ENCODE results near the gene EZR. TPM values are rescaled to one million over a fixed set of nuclear protein-coding genes. Genes with fewer than 3 reads are reported as not detected.

Gene EZR
- total RNA-seq, 1 experiment from 2014 or later: 263 TPM

DNA sequence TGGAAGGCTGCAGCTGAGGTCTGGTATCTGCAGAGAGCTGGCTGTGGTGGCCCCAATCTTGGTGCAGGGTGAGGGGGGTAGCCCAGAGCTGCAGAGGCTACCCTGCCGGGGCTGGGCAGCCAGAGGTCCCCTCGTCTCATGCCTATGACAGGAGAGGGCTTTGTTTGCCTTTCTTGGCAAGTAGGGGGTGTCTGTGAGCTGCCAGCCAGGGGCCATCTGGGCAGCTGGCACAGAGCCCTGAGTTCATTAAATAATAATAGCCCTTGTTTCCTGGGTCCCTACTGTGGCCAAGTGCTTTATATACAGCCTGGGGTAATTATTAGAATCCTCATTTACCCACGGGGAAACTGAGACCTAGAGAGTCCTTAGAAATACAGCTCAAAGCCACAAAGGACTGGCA, 66.6 kb downstream of the EZR start:
- in situ Hi-C loops (cut with HindIII; ENCODE audit: low pct_unique_long_range_greater_than_20kb, low sequenced_read_pairs) (no loop called here), intact Hi-C loops (cut with micrococcal nuclease; ENCODE audit: unreplicated experiment) (no loop called here)
- no peaks in the 10 kb centered on the region for H3K4me1 ChIP-seq (ENCODE audit: control insufficient read depth, insufficient read depth, low read length)
- no TSS peak for BruUV-seq (replicated peaks)
- CTCF ChIA-PET: no interaction called here
- H3K27me3 ChIP-seq (ENCODE audit: control insufficient read depth, insufficient read depth, low read length): no peaks in the 10 kb centered on the region
- H3K36me3 ChIP-seq (ENCODE audit: control insufficient read depth, insufficient read depth, low read length): no peaks in the 10 kb centered on the region
- no peak for DNase-seq (ENCODE audit: low read depth, low spot score)
- no peak overlapping the region for H3K4me3 ChIP-seq (ENCODE audit: low read depth in 2 of 2, low read length in 2 of 2)
- H3K9me3 ChIP-seq (ENCODE audit: control insufficient read depth, insufficient read depth, low read depth, low read length): no peaks in the 10 kb centered on the region
- no peak for ATAC-seq
- H3K27ac ChIP-seq (ENCODE audit: low read length): no peak overlapping the region
- POLR2A ChIA-PET: no interaction called here
- TF ChIP-seq, protein P1, sequence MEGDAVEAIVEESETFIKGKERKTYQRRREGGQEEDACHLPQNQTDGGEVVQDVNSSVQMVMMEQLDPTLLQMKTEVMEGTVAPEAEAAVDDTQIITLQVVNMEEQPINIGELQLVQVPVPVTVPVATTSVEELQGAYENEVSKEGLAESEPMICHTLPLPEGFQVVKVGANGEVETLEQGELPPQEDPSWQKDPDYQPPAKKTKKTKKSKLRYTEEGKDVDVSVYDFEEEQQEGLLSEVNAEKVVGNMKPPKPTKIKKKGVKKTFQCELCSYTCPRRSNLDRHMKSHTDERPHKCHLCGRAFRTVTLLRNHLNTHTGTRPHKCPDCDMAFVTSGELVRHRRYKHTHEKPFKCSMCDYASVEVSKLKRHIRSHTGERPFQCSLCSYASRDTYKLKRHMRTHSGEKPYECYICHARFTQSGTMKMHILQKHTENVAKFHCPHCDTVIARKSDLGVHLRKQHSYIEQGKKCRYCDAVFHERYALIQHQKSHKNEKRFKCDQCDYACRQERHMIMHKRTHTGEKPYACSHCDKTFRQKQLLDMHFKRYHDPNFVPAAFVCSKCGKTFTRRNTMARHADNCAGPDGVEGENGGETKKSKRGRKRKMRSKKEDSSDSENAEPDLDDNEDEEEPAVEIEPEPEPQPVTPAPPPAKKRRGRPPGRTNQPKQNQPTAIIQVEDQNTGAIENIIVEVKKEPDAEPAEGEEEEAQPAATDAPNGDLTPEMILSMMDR (IDR thresholded peaks at IDR 0.05): no peak
- TF ChIP-seq SIN3A (IDR thresholded peaks at IDR 0.05; ENCODE audit: borderline replicate concordance, insufficient read depth, low read depth, low read length) (no peak), TCF7L2 (IDR thresholded peaks at IDR 0.05; ENCODE audit: low read depth, low read length) (no peak), POLR2AphosphoS5 (IDR thresholded peaks at IDR 0.05; ENCODE audit: low read depth, low read length) (no peak)
- TF ChIP-seq, protein P2, sequence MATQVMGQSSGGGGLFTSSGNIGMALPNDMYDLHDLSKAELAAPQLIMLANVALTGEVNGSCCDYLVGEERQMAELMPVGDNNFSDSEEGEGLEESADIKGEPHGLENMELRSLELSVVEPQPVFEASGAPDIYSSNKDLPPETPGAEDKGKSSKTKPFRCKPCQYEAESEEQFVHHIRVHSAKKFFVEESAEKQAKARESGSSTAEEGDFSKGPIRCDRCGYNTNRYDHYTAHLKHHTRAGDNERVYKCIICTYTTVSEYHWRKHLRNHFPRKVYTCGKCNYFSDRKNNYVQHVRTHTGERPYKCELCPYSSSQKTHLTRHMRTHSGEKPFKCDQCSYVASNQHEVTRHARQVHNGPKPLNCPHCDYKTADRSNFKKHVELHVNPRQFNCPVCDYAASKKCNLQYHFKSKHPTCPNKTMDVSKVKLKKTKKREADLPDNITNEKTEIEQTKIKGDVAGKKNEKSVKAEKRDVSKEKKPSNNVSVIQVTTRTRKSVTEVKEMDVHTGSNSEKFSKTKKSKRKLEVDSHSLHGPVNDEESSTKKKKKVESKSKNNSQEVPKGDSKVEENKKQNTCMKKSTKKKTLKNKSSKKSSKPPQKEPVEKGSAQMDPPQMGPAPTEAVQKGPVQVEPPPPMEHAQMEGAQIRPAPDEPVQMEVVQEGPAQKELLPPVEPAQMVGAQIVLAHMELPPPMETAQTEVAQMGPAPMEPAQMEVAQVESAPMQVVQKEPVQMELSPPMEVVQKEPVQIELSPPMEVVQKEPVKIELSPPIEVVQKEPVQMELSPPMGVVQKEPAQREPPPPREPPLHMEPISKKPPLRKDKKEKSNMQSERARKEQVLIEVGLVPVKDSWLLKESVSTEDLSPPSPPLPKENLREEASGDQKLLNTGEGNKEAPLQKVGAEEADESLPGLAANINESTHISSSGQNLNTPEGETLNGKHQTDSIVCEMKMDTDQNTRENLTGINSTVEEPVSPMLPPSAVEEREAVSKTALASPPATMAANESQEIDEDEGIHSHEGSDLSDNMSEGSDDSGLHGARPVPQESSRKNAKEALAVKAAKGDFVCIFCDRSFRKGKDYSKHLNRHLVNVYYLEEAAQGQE (IDR thresholded peaks at IDR 0.05; ENCODE audit: insufficient read depth in 1 of 2, low read depth in 2 of 2, low read length in 1 of 2): no peak

- TF ChIP-seq SIN3A (IDR thresholded peaks at IDR 0.05; ENCODE audit: borderline replicate concordance, insufficient read depth, low read depth, low read length) (no peak), TCF7L2 (IDR thresholded peaks at IDR 0.05; ENCODE audit: low read depth, low read length) (no peak), POLR2AphosphoS5 (IDR thresholded peaks at IDR 0.05; ENCODE audit: low read depth, low read length) (no peak)
- TF ChIP-seq, protein P2 (IDR thresholded peaks at IDR 0.05; ENCODE audit: insufficient read depth in 1 of 2, low read depth in 2 of 2, low read length in 1 of 2): no peak
- TF ChIP-seq, protein P1 (IDR thresholded peaks at IDR 0.05): no peak
- Histone ChIP-seq H3K4me1 (ENCODE audit: control insufficient read depth, insufficient read depth, low read length) (no peaks in the 10 kb centered on the region), H3K36me3 (ENCODE audit: control insufficient read depth, insufficient read depth, low read length) (no peaks in the 10 kb centered on the region), H3K9me3 (ENCODE audit: control insufficient read depth, insufficient read depth, low read depth, low read length) (no peaks in the 10 kb centered on the region), H3K27me3 (ENCODE audit: control insufficient read depth, insufficient read depth, low read length) (no peaks in the 10 kb centered on the region), H3K27ac (ENCODE audit: low read length) (no peak overlapping the region), H3K4me3 (ENCODE audit: low read depth in 2 of 2, low read length in 2 of 2) (no peak overlapping the region)
- ChIA-PET CTCF (no interaction called here), POLR2A (no interaction called here)
- no peak for ATAC-seq
- intact Hi-C loops (cut with micrococcal nuclease; ENCODE audit: unreplicated experiment): no loop called here
- in situ Hi-C loops (cut with HindIII; ENCODE audit: low pct_unique_long_range_greater_than_20kb, low sequenced_read_pairs): no loop called here
- no peak for DNase-seq (ENCODE audit: low read depth, low spot score)
- no TSS peak for BruUV-seq (replicated peaks)
Observed at GRCh38 chr6:158751921-158752320, 67.2 kb downstream of the EZR start.
